Upper lobe of right lung (tissue), 1 donor: Measurements from ENCODE around the gene DNM1. TPM values are rescaled to one million over a fixed set of nuclear protein-coding genes. Genes with fewer than 3 reads are reported as not detected.

Experiments
- ATAC-seq: fragments of 200-7000 bp; cut with Tn5 transposase; one replicate; pipeline ENCODE4 v1.9.1; 2020; ENCODE audit warnings: mild to moderate bottlenecking, moderate library complexity
- DNase-seq: peaks from one replicate; pipeline ENCODE4 v3.0.0-alpha.2; 2020
- H3K27ac ChIP-seq: fragments of 200-600 bp; one replicate; pipeline ENCODE4 v1.8.0; 2022
- H3K27me3 ChIP-seq: fragments of 200-600 bp; one replicate; pipeline ENCODE4 v1.8.0; 2022; ENCODE audit warnings: mild to moderate bottlenecking
- H3K36me3 ChIP-seq: fragments of 200-600 bp; one replicate; pipeline ENCODE4 v1.8.0; 2022
- H3K4me1 ChIP-seq: fragments of 200-600 bp; one replicate; pipeline ENCODE4 v1.8.0; 2022
- H3K4me3 ChIP-seq: fragments of 200-600 bp; one replicate; pipeline ENCODE4 v1.8.0; 2022; ENCODE audit warnings: mild to moderate bottlenecking
- H3K9me3 ChIP-seq: fragments of 200-600 bp; one replicate; pipeline ENCODE4 v1.8.0; 2022
- intact Hi-C: fragments of 100-400 bp; cut with DNase I; formaldehyde crosslinking; loops from one replicate; pipeline ENCODE4 v1.11.0; 2022
- total RNA-seq: library from RNA; stranded (reverse); fragmentation: NEBNext Ultra II Directional; extraction: Animal tissue kit (Norgen Biotek cat#: 25700); gene quantifications from one replicate; pipeline ENCODE4 v1.2.1, GENCODE V29; 2021
- TF ChIP-seq, protein P1 (sequence below): fragments of 200-600 bp; IDR thresholded peaks from one replicate; pipeline ENCODE4 v1.8.0; 2022; ENCODE audit warnings: antibody characterized with exemption
- donor health status: DM: no; HTN: yes; CAD: no; lungs with severe emphysema.

The DNM1 gene
- total RNA-seq, 1 donor from 2014 or later: 5.2 TPM

DNA sequence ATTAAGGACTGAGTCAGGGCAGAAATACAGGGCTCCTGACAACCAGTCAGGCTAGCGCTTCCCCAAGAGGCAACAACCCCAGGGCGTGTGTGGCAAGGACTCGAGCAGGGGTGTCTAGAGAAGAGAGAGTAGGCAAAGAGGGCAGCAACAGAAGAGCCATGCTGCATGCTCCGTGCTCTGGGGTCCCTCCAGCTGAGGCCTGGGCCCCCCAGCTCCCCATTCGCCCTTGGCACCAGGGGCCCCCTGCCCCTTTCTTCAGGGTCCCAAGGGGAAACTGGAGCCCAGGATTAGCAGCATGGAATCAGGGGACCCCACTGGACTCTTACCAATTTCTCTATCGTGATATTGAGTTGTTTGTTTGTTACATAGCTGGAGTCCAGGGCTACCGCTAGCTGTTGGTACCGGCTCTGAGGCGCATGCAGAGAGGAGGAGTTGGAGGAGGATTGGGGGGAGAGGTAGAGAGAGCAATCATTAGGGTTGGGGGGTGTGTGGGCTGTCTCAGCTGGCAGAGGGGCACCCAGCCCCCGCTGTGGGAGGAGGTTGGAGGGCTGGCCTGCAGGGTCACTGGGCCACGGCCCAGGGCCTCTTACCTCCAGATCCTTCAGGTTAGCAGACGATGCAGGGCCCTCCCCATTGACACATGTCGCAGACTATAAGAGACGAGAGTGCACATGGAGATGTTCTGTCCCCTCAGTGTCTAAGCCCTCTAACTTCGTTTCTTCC lies 63.9 kb downstream of the DNM1 start:
- TF ChIP-seq, protein P1, sequence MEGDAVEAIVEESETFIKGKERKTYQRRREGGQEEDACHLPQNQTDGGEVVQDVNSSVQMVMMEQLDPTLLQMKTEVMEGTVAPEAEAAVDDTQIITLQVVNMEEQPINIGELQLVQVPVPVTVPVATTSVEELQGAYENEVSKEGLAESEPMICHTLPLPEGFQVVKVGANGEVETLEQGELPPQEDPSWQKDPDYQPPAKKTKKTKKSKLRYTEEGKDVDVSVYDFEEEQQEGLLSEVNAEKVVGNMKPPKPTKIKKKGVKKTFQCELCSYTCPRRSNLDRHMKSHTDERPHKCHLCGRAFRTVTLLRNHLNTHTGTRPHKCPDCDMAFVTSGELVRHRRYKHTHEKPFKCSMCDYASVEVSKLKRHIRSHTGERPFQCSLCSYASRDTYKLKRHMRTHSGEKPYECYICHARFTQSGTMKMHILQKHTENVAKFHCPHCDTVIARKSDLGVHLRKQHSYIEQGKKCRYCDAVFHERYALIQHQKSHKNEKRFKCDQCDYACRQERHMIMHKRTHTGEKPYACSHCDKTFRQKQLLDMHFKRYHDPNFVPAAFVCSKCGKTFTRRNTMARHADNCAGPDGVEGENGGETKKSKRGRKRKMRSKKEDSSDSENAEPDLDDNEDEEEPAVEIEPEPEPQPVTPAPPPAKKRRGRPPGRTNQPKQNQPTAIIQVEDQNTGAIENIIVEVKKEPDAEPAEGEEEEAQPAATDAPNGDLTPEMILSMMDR: no peak
- no peaks in the 10 kb centered on the region for H3K4me1 ChIP-seq
- ATAC-seq (no peak), DNase-seq (no peak)
- no peak overlapping the region for H3K27ac ChIP-seq
- peaks cover 78% of the 10 kb centered on the region for H3K36me3 ChIP-seq
- H3K4me3 ChIP-seq: no peak overlapping the region
- intact Hi-C loops: no loop called here
- H3K27me3 ChIP-seq: no peaks in the 10 kb centered on the region
- H3K9me3 ChIP-seq: no peaks in the 10 kb centered on the region

DNA sequence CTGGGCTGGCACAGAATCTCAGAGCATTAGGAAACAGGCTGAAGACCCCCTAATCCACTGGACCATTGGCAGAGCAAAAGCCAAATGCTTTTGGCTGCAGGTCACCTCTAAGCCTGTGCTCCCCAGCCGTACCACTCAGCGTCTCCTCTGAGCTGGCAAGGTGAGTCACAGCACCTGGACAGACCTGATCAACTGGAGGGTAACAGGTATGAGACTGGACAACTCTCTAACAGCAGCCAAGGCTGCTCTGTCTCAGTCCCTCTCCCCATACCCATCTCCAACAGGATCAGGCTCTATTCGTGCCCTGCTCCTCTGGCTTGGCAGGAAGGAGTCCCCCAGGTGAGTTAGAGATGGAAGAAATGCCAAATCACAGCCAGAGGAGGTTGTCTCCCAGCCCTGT lies 67.9 kb downstream of the DNM1 start:
- intact Hi-C loops: no loop called here
- no peak overlapping the region for H3K27ac ChIP-seq
- no peaks in the 10 kb centered on the region for H3K27me3 ChIP-seq
- no peaks in the 10 kb centered on the region for H3K9me3 ChIP-seq
- TF ChIP-seq, protein P1: no peak
- DNase-seq: no peak
- H3K36me3 ChIP-seq: peaks cover 52% of the 10 kb centered on the region
- ATAC-seq: no peak
- H3K4me3 ChIP-seq: no peak overlapping the region
- peaks cover 9% of the 10 kb centered on the region for H3K4me1 ChIP-seq

DNA sequence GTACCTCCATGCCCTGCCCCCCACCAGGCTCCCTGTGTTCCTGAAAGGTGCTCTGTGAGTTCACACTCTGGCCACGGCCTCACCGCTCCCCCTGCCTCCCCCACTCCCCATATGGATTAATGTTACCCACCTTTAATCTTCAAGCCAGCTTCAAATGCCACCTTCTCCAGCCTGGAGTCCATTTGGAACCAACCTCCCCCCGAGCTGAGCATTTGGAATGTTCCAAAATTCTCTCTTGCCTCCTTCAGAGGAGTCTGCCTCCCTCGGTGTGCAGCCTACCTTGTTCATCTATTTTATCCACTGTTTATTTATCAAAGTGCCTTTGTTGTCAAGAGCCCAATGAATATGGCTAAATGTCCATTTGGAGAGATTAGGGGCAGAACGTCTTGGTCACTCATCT lies 68.3 kb downstream of the DNM1 start:
- intact Hi-C loops: no loop called here
- Histone ChIP-seq H3K9me3 (no peaks in the 10 kb centered on the region), H3K27ac (no peak overlapping the region), H3K4me1 (peaks cover 9% of the 10 kb centered on the region), H3K4me3 (no peak overlapping the region), H3K36me3 (peaks cover 49% of the 10 kb centered on the region), H3K27me3 (no peaks in the 10 kb centered on the region)
- no peak for ATAC-seq
- TF ChIP-seq, protein P1: no peak
- no peak for DNase-seq

DNA sequence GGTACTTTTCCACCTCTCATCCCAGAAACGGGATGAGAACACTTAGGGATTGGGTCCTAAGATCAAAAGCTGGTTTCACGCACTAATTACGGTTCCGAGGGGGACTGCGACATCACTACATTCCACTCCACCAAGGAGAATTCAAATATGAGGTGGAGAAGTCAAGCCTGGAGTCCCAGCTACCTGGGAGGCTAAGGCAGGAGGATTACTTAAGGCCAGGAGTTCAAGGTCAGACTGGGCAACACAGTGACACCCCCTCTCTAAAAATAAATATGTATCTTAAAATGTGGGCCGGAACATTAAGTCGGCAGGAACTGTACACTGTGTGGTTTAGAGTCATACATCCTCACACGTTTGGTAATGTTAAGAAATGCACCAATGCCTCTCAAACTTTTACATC lies 71.1 kb downstream of the DNM1 start:
- H3K4me1 ChIP-seq: peaks cover 23% of the 10 kb centered on the region
- H3K36me3 ChIP-seq: peaks cover 35% of the 10 kb centered on the region
- H3K9me3 ChIP-seq: no peaks in the 10 kb centered on the region
- no peak for DNase-seq
- intact Hi-C loops: no loop called here
- no peak overlapping the region for H3K27ac ChIP-seq
- TF ChIP-seq, protein P1: no peak
- no peaks in the 10 kb centered on the region for H3K27me3 ChIP-seq
- H3K4me3 ChIP-seq: peak overlapping the region; percentile 90
- no peak for ATAC-seq

DNA sequence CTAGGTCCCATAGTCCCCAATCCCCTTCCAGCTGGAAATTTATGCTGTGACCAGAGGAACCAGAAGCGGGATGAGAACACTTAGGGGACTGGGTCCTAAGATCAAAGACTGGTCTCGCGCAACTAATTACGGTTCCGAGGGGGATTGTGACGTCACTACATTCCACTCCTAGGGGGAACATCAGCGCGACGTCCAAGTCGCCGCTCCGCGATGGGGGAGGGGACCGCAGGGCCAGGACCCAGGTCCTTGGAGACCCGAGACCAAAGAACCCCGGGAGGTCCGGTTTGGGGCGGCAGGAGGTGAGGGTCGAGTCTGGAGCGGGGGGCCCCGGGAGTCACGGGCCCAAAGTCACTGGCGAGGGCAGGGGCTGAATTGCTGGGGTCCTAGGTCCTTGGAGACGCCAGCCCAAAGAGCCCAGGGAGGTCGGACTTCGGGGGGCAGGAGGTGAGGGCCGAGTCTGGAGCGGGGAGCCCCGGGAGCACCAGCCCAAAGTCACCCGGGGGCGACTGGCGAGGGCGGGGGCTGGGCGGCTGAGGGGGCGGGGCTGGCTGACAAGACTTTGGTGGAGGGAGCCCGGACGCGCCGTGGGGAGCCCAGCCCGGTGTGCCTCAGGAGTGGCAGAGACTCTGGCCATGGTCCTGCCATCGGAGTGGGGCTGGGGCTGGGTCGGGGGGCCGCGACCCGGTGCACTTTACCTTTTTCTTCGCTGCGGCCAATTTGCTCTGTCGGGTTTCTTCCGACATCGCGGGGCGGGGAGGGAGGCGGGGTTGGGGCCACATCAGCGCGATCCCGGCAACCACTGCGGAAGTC lies 72.2 kb downstream of the DNM1 start, which contains the start of gene GOLGA2:
Gene GOLGA2 (minus strand): TSS at position 810 of the 810 bp plus-strand sequence. CDS start 31 bp downstream, at position 779.
- Histone ChIP-seq H3K4me3 (peak within 1 kb of the TSS; percentile 90), H3K36me3 (peaks cover 29% of the 10 kb centered on the region), H3K27me3 (no peaks in the 10 kb centered on the region), H3K4me1 (peaks cover 31% of the 10 kb centered on the region), H3K9me3 (no peaks in the 10 kb centered on the region), H3K27ac (peak within 1 kb of the TSS; percentile 86)
- intact Hi-C loops: no loop called here
- TF ChIP-seq, protein P1: no peak
- DNase-seq (no peak), ATAC-seq (peak; percentile 69)
